HG02588 (cell line): ENCODE data around the gene GBA3.

Experiments
- ATAC-seq: cut with Tn5 transposase; IDR thresholded peaks from one replicate; pipeline ENCODE4 v1.9.1; 2021; ENCODE audit warnings: mild to moderate bottlenecking, moderate library complexity; ENCODE audit not compliant: unreplicated experiment

Gene GBA3

GRCh38 chr4:22689428-22689827 is 3.3 kb upstream of the GBA3 start:
- ATAC-seq = no peak

- no peak for ATAC-seq
Measured at GRCh38 chr4:22695029-22695428, 2.3 kb downstream of the GBA3 start.

- no peak for ATAC-seq
Measured at GRCh38 chr4:22695917-22696316, 3.2 kb downstream of the GBA3 start.

GRCh38 chr4:22703912-22704311 is 11.2 kb downstream of the GBA3 start:
- no peak for ATAC-seq

GRCh38 chr4:22707390-22707789 is 14.7 kb downstream of the GBA3 start:
- peak; percentile 84 for ATAC-seq

GRCh38 chr4:22708961-22709360 is 16.2 kb downstream of the GBA3 start:
- ATAC-seq = no peak

GRCh38 chr4:22712105-22712504 is 19.4 kb downstream of the GBA3 start:
- no peak for ATAC-seq

- ATAC-seq = no peak
Measured at GRCh38 chr4:22712529-22712928, 19.8 kb downstream of the GBA3 start.

GRCh38 chr4:22713841-22714240 is 21.1 kb downstream of the GBA3 start:
- no peak for ATAC-seq

- ATAC-seq = no peak
Measured at GRCh38 chr4:22719218-22719617, 26.5 kb downstream of the GBA3 start.

GRCh38 chr4:22720091-22720490 is 27.4 kb downstream of the GBA3 start:
- no peak for ATAC-seq

GRCh38 chr4:22721204-22721603 is 28.5 kb downstream of the GBA3 start:
- ATAC-seq = no peak

- no peak for ATAC-seq
Measured at GRCh38 chr4:22730021-22730420, 37.3 kb downstream of the GBA3 start.

GRCh38 chr4:22733816-22734215 is 41.1 kb downstream of the GBA3 start:
- no peak for ATAC-seq

GRCh38 chr4:22736912-22737311 is 44.2 kb downstream of the GBA3 start:
- no peak for ATAC-seq

GRCh38 chr4:22739968-22740367 is 47.2 kb downstream of the GBA3 start:
- ATAC-seq = no peak

- ATAC-seq = no peak
Measured at GRCh38 chr4:22741744-22742143, 49.0 kb downstream of the GBA3 start.

- no peak for ATAC-seq
Measured at GRCh38 chr4:22743290-22743689, 50.6 kb downstream of the GBA3 start.

- peak; percentile 66 for ATAC-seq
Measured at GRCh38 chr4:22744478-22745062, 51.8 kb downstream of the GBA3 start.

- no peak for ATAC-seq
Measured at GRCh38 chr4:22745234-22745633, 52.5 kb downstream of the GBA3 start.

- no peak for ATAC-seq
Measured at GRCh38 chr4:22754116-22754515, 61.4 kb downstream of the GBA3 start.

- ATAC-seq = no peak
Measured at GRCh38 chr4:22762548-22762947, 69.8 kb downstream of the GBA3 start.

- no peak for ATAC-seq
Measured at GRCh38 chr4:22764183-22764582, 71.4 kb downstream of the GBA3 start.
